Measurements from ENCODE around the gene ZNF683.
"Not testable (repeated sequence)": the region's sequence is repeated elsewhere in the genome, so short reads cannot be mapped to it uniquely, and the experiment has no call there.

Gene ZNF683

DNA sequence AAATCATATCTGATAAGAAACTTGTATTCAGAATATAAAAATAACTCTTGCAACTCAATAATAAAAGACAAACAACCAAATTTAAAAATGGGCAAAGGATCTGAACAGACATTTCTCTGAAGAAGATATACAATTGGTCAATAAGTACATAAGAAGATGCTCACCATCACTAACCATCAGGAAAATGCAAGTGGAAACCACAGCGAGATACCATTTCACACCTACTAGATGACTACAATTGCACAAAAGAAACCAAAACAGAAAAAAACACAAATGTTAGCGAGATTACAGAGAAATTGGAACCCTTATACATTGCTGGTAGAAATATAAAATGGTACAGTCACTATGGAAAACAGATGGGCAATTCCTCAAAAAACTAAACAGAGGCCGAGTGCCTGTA, 11.5 kb upstream of the ZNF683 start:
- no peak for DNase-seq

DNA sequence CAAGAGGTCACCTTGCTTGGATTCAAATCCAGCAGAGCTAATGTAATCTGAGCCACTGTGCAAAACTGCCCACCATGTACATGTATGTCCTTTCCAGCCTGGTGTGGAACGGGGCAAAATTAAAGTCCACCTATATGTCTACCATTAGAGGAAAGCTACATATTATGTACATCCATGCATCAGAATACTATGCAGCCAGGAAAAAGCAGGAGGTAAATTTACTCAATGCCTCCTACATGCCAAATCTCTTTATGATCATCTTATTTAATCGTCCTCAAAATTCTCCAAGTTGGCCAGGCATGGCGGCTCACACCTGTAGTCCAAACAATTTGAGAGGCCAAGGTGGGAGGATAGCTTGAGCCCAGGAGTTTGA, 6.3 kb upstream of the ZNF683 start:
- no peak for DNase-seq

- DNase-seq, result no peak
Observed at GRCh38 chr1:26378088-26378878, 5.7 kb upstream of the ZNF683 start.

DNA sequence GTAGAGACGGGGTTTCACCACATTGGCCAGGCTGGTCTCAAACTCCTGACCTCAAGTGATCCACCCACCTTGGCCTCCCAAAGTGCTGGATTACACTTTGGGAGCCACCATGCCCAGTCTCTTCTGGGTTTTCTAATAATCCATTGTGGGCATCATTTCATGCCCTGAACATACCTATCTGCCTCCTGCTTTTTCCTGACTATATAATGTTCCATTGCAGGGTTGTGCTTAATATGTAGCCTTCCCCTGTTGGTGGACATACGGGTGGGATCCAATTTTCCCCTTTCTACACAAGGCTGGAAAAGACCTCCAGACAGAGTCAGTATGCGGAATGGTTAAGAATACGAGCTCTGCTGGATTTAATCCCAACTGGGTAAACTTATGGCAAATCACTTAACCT, 3.5 kb upstream of the ZNF683 start:
- DNase-seq, result no peak

DNA sequence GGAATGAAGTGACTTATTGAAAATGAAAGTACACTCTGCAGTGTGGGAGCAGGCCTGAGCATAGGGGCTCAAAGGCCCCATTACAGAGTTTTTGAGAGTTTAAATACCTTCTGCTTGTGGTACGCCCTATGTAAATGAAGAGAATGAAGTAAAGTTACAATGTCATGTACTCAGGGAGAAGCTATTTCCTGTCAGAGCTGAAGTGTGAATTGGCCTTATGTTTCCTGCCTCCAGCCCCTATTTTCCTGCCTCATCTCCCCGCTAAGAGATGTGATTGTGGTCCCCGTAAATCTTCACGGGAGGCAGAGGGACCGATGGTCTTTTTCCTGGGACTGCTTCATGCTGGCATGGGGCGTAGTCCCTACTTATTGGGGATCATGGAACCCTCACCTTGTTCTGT, 2.5 kb upstream of the ZNF683 start:
- no peak for DNase-seq

DNA sequence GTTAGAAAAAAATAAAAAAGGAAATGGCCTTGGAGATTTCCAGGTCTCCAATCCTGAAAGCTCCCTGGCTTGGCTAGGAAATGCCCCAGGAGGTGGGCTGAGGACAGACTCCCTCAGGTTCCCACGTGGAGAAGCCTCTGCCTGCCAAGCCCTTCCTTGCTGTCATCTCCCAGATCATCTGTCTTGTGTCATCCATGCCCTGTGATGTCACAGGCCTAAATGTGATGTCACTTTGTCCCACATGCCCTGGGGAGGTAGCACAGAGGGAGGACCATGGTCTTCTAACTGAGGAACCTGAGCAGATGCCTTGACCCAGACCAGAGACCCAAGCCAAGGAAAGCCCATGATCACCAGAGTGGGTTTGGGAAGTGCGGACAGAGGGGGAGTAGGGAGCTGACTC, 1.8 kb upstream of the ZNF683 start:
- DNase-seq, result not testable (repeated sequence)

- no peak for DNase-seq
Observed at GRCh38 chr1:26373789-26374188, 1.2 kb upstream of the ZNF683 start.

GRCh38 chr1:26373281-26373680, 731 bp upstream of the ZNF683 start:
- no peak for DNase-seq

GRCh38 chr1:26372039-26372438, 511 bp downstream of the ZNF683 start:
- DNase-seq, result no peak

- no peak for DNase-seq
Observed at GRCh38 chr1:26370591-26371382, 1.8 kb downstream of the ZNF683 start.

GRCh38 chr1:26368486-26368885, 4.1 kb downstream of the ZNF683 start:
- DNase-seq, result no peak

DNA sequence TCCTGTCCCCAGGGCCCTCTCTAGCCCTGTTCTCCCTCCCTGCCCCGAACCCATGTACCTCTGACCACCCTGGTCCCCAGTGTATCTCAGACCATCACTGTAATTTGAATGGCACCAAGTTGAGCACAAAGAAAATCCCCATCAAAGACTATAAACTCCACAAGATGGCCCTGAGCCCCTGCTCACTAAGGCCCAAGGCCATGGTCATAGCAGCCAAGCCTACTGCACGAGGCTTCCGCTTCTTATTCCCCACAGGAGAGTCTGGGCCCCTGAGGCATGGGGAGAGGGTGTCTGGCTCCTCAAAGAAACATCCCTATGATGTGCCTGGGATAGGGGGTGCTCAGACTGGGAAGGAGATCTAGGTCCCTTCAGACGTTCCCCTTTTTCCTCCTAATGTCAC, 4.5 kb downstream of the ZNF683 start:
- no peak for DNase-seq

GRCh38 chr1:26367441-26367840, 5.1 kb downstream of the ZNF683 start:
- DNase-seq, result no peak

DNA sequence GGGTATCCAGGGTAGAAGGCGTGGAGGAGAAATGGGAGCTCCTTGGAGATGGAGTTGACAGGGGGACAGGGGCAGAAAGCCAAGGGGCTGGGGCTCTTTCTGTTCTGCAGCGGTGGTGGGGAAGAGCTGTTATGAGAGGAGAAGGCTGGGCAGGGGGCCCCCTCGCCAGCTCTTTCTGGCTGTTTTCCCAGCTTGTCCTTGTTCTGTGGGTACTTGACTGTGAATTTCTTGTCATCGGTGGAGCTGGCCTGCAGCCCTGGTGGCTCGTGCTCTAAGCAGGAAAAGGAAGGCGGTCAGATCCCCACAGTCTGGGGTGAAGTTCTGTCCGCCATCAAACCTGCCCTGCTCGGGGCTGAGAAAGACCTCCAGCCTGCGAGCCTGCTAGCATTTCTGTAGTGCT, 7.6 kb downstream of the ZNF683 start:
- no peak for DNase-seq

DNA sequence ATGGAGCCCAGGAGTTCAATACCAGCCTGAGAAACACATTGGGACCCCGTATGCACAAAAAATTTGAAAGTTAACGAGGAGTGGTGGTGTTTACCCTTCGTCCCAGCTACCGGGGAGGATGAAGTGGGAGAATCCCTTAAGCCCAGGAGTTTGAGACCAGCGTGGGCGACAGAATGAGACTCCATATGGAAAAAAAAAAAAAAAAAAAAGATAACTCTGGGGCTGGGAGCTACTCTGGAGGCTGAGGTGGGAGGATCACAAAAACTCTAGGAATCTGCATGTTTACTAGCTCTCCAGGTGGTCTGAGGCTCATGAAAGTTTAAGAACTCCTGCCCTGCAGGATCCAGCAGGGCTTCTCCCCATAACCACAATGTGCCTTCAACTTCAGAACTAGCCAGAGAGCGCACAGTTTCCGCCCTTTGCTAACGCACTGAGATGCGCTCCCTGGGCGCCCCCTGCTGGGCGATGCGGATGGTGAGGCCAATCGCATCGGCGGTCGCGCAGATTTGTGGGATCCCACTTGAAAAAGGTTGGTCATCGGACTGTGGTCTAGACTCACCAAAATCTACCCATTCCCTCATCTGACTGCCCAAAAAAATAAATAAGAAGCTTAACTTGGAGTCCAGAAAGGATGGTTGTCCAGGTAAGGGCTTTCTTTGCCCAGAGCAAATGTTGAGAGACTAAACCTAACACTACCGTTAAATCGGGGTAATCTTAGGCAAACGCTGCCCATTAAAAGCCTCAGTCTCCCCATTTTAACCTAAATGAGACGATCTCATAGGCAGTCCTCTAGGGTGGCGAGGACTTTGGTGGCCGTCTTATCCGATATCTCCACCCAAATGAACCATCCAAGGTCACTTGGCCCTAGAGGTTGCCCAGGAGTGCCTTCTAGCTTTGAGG, 8.8 kb downstream of the ZNF683 start:
- peak; percentile 80 for DNase-seq

- DNase-seq, result no peak
Observed at GRCh38 chr1:26362331-26362730, 10.2 kb downstream of the ZNF683 start.

DNA sequence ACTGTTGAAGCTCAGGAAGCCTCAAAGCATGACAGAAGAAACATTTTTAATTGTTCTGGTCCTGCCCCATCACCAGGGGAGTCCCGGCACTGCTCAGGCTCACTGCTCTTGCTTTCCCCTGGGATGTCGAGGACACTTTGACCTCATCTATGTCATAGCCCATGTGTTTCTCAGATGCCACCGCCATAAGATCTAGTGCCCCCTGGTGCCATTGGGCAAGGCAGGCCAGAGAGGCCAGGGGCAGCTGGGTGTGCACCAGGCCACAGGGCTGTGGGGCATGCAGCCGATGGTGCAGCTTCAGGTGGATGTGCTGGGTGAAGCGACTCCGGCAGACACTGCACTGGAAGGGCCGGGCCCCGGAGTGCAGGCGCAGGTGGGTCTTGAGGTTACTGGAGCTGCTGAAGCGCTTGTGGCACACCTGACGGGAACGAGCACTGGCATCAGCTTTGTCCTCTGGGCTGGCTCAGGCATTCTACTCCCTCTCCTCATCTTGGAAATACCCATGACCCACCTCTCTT, 10.9 kb downstream of the ZNF683 start:
- no peak for DNase-seq

GRCh38 chr1:26360807-26361604, 11.5 kb downstream of the ZNF683 start:
- no peak for DNase-seq

- peak; percentile 59 for DNase-seq
Observed at GRCh38 chr1:26359981-26360806, 12.4 kb downstream of the ZNF683 start.

GRCh38 chr1:26358411-26359384, 13.9 kb downstream of the ZNF683 start:
- no peak for DNase-seq
